GM19238 (cell line): ENCODE results near the gene CHST1.
A peak's percentile ranks its signal among the peaks of the same experiment; 100 is the strongest.

ENCODE experiments used
- DNase-seq: peaks from one replicate; pipeline ENCODE4 v3.0.0; 2011; ENCODE audit warnings: low spot score; ENCODE audit not compliant: insufficient read length

Gene CHST1

DNA sequence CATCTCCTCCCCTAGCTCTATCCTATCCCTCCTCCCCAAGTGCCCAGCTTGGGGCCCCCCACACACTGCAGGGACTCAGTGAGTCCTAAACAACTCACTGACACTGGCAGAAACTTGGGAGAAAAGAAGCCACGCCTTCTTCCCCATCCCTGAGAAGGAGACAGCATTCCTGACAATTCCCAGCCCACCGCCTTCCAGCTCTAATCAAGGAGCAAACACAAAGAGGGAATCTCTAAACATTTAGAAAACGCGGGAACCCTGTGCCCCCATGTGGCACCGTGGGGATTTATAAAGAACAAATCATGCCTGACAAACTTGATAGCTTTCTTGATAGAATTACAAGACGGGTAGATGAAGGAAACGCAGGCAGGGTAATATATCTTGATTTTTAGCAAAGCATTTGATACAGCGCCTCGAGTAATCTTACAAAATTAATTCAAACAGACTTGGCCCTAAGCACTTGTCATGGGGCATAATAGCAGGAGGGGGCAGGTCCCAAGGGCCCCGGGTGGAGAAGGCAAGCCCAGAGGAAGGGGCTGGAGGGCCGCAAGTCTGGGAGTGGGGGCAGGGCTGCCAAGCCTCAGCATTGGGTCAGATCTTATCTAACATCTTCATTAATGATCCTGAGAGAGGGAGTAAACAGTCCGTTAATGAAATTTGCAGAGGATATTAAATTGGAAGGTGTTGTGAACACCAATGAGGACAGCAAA is 4.5 kb downstream of the CHST1 start:
- no peak for DNase-seq

DNA sequence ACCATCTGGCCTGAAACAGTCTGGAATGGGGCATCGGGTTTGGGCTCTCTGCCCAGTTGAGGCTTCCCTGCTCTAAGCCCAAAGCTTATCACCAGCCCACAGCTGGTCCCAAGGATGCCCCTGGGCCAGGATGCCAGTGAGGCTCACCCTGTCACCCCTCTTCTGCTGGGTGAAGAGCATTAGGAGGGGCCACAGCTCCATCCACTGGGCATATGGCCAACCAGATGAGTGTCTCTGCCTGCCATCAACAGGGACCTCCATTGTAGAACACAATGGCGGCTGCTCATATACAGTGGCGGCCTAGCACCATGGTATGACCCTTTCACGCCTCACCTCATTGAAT is 5.6 kb downstream of the CHST1 start:
- DNase-seq: no peak

DNA sequence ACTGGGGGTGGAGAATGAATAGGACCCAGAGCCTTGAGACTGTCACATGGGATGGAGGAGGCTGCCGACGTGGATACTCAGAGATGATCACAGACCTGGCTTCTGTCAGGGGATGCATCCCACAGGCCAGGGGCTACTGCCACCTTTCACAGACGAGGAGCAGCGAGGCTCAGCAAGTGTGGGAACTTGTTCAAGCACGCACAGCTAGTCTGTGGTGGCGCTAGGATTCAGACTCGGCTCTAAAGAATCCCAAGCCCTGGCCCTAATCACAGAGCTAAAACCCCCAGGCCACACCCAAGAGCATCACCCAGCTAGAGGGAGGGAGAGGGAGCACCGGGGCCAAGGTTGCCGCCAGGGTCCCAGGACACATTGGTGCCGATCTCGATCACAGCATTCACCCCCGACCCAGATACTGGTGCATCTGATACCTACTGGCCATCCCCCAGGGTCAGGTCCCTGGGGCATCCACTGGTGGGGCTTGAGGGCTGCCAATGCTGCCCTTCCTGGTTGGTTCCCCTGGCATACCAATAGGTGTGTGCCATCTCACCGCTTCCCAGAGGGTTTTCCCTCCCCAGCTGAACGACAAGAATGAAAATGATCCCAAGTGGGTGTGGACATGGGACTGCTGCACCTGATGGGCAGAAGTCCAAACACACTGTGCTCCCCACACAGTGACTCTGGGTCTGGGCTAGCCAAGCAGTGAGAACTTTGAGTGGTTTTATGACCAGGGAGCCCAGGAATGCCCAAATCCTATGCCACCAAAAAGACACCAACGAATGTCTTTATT is 6.2 kb downstream of the CHST1 start:
- DNase-seq: no peak

GRCh38 chr11:45658292-45658991 is 7.0 kb downstream of the CHST1 start:
- no peak for DNase-seq

- DNase-seq: no peak
Observed at GRCh38 chr11:45657496-45658260, 7.7 kb downstream of the CHST1 start.

- DNase-seq: no peak
Observed at GRCh38 chr11:45655831-45656230, 9.6 kb downstream of the CHST1 start.

- DNase-seq: peak; percentile 68
Observed at GRCh38 chr11:45655347-45655756, 10.1 kb downstream of the CHST1 start.

DNA sequence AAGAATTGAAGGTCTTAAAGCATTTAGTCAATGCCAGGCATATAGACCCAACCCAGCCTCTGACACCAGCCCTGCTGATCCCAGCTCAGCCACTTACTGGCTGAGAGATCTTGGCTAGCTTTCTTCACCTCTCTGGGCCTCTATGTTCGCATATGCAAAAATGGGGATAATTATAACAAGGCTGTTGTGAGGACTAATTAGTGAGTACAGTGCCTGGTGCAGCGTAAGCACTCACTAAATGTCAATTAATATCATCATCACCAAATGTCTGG is 10.5 kb downstream of the CHST1 start:
- DNase-seq: no peak

GRCh38 chr11:45654231-45655011 is 11.0 kb downstream of the CHST1 start:
- no peak for DNase-seq

DNA sequence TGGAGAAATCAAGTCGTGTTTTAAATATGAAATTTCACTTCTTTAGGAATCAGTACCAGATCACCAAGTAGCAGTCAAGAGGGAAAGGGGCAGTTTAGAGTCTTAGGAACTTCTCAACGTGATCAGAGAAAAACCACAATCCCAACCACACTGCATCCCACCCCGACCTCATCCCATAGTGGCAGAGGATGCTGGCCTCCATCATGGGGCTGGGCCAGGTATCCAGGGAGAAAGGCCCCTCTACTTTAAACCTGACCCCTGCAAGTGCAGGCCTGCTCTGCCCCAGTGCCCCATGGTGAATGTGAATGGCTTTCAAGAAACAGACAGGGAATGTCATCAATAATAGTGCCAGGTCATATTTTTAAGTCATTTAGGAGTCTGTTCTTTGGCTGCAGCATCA is 12.1 kb downstream of the CHST1 start:
- no peak for DNase-seq

GRCh38 chr11:45652781-45653180 is 12.6 kb downstream of the CHST1 start:
- no peak for DNase-seq

- DNase-seq: no peak
Observed at GRCh38 chr11:45651841-45652749, 13.3 kb downstream of the CHST1 start.

GRCh38 chr11:45651156-45651555 is 14.3 kb downstream of the CHST1 start:
- DNase-seq: no peak

- no peak for DNase-seq
Observed at GRCh38 chr11:45650166-45651095, 15.0 kb downstream of the CHST1 start.

DNA sequence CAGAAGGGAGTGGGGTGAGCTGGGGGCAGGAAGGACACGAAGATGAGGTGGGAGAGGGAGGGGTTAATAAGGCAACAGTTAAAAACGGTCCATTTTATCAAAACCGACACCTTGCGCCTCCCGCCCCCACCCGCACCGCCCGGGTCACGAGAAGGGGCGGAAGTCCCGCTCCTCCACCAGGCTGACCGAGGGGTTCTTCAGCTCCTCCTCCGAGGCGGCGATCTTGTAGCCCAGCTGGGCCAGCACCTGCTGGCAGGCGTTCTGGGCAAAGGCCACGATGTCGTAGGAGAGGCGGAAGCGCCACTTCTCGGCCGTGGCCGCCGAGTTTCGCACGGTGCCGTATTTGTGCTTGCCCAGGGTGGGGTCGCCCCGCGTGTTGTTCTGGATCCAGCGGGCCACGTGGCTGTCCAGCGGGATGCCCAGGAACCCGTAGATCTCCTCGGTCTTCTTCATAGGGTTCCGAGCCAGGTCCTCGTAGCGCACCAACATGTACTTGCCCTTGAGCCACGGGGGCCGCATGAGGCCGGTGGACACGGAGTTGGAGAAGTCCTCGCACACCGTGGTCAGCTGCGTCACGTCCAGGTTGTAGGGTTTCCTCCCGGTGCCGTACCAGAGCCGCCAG is 15.8 kb downstream of the CHST1 start:
- no peak for DNase-seq

GRCh38 chr11:45648931-45649330 is 16.5 kb downstream of the CHST1 start:
- DNase-seq: no peak

GRCh38 chr11:45647786-45648185 is 17.6 kb downstream of the CHST1 start:
- no peak for DNase-seq

- DNase-seq: no peak
Observed at GRCh38 chr11:45647329-45647728, 18.1 kb downstream of the CHST1 start.
